Measurements from ENCODE around the gene VDAC1.
"Not testable (repeated sequence)": the region's sequence is repeated elsewhere in the genome, so short reads cannot be mapped to it uniquely, and the experiment has no call there.

The VDAC1 gene

GRCh38 chr5:133942614-133943474 is 61.9 kb downstream of the VDAC1 start:
- ChIA-PET CTCF (interaction anchor here (0.7 kb wide), 1 partner anchor 389 kb away, joined by 3 read pairs; no protein-coding TSS in a partner anchor), POLR2A (ENCODE audit: low non-redundant PET) (no interaction called here)
- DNase-seq (ENCODE audit: low spot score): no peak
- H3K27ac ChIP-seq: no peak overlapping the region
- TF ChIP-seq CTCF (conservative IDR thresholded peaks at IDR 0.05; ENCODE audit: low read depth): no peak

DNA sequence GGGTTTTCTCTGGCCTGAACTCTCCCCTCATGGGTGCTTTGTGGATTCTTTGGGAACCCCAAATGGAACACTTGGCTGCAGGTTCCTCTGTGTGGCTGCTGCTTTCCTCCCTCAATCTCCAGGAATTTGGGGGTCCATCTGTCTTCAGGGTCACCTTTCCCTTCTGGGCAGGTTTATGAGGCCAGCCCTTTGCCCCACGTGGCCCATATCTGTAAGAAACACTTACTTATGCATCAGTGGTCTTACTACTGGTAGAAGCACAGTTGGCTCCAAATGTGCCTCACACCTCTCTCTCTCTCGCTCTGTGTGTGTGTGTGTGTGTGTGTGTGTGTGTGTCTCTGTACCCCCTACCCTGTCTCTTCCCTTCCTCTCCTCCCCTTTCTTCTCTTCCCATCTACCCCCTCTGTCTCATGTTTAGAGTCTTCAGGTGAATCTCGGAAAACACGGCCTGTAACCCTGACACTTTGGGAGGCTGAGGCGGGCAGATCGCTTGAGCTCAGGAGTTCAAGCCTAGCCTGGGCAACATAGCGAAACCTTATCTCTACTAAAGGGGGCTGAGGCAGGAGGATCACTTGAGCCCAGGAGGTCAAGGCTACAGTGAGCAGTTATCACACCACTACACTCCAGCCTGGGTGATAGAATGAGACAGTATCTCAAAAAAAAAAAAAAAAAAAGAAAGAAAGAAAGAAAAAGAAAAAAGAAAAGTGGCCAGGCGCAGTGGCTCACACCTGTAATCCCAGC is 63.1 kb downstream of the VDAC1 start:
- POLR2A ChIA-PET (ENCODE audit: low non-redundant PET): no interaction called here
- CTCF ChIA-PET: no interaction called here
- no peak for TF ChIP-seq CTCF (conservative IDR thresholded peaks at IDR 0.05; ENCODE audit: low read depth)
- H3K27ac ChIP-seq: no peak overlapping the region
- DNase-seq (ENCODE audit: low spot score): no peak

DNA sequence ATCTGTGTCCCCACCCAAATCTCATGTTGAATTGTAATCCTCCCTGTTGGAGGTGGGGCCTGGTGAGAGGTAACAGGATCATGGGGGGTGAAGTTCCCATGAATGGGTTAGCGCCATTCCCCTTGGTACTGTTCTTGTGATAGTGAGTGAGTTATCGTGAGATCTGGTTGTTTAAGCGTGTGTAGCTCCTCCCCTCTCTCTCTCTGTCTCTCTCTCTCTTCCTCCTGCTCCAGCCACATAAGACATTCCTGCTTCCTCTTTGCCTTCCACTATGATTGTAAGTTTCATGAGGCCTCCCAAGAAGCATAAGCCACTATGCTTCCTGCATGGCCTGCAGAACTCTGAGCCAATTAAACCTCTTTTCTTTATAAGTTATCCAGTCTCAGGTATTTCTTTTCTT is 65.1 kb downstream of the VDAC1 start:
- no peak overlapping the region for H3K27ac ChIP-seq
- POLR2A ChIA-PET (ENCODE audit: low non-redundant PET): no interaction called here
- no peak for DNase-seq (ENCODE audit: low spot score)
- CTCF ChIA-PET: no interaction called here
- no peak for TF ChIP-seq CTCF (conservative IDR thresholded peaks at IDR 0.05; ENCODE audit: low read depth)

- no peak for TF ChIP-seq CTCF (conservative IDR thresholded peaks at IDR 0.05; ENCODE audit: low read depth)
- no peak for DNase-seq (ENCODE audit: low spot score)
- ChIA-PET POLR2A (ENCODE audit: low non-redundant PET) (no interaction called here), CTCF (interaction anchor here (0.8 kb wide), 1 partner anchor 515 kb away, joined by 3 read pairs; no protein-coding TSS in a partner anchor)
- no peak overlapping the region for H3K27ac ChIP-seq
Measured at GRCh38 chr5:133938929-133939328, 65.8 kb downstream of the VDAC1 start.

GRCh38 chr5:133938039-133938821 is 66.5 kb downstream of the VDAC1 start:
- no peak overlapping the region for H3K27ac ChIP-seq
- CTCF ChIA-PET: interaction anchor here (0.8 to 0.9 kb wide), 2 partner anchors 9 to 515 kb away, joined by 3 read pairs; no protein-coding TSS in a partner anchor

GRCh38 chr5:133937628-133938027 is 67.1 kb downstream of the VDAC1 start:
- CTCF ChIA-PET: interaction anchor here (0.6 to 0.9 kb wide), 2 partner anchors 10 to 692 kb away, joined by 3 to 6 read pairs; no protein-coding TSS in a partner anchor
- H3K27ac ChIP-seq; POLR2A ChIA-PET (ENCODE audit: low non-redundant PET); DNase-seq (ENCODE audit: low spot score): not testable (repeated sequence)

More at GRCh38 chr5:133938039-133938821, 66.5 kb downstream of the VDAC1 start:
- TF ChIP-seq CTCF (conservative IDR thresholded peaks at IDR 0.05; ENCODE audit: low read depth): no peak
- no peak for DNase-seq (ENCODE audit: low spot score)
- POLR2A ChIA-PET (ENCODE audit: low non-redundant PET): no interaction called here

Data from RWPE1 (cell line).